Measurements from ENCODE around the gene AATK. TPM values are rescaled to one million over a fixed set of nuclear protein-coding genes. Genes with fewer than 3 reads are reported as not detected.

AATK gene
- total RNA-seq, 1 experiment from 2014 or later: not detected

- peaks cover 75% of the 10 kb centered on the region for H3K27me3 Mint-ChIP-seq (ENCODE audit: unreplicated experiment)
- no peaks in the 10 kb centered on the region for H3K9me3 Mint-ChIP-seq (ENCODE audit: low read depth, unreplicated experiment)
- no peaks in the 10 kb centered on the region for H3K36me3 Mint-ChIP-seq (ENCODE audit: insufficient read depth, unreplicated experiment)
- CTCF ChIA-PET: no interaction called here
- intact Hi-C loops (cut with micrococcal nuclease; ENCODE audit: unreplicated experiment): no loop called here
- H3K4me3 Mint-ChIP-seq (ENCODE audit: low read depth, unreplicated experiment): no peak overlapping the region
- H3K4me1 Mint-ChIP-seq (ENCODE audit: low read depth, unreplicated experiment): no peaks in the 10 kb centered on the region
- no peak overlapping the region for H3K27ac Mint-ChIP-seq (ENCODE audit: unreplicated experiment)
- DNase-seq: no peak
- no peak for TF ChIP-seq CTCF (IDR thresholded peaks at IDR 0.05; ENCODE audit: unreplicated experiment)
- no TSS peak for BruUV-seq (replicated peaks)
These were observed 5.7 kb downstream of the AATK start for GRCh38 chr17:81160306-81160705.

GRCh38 chr17:81159611-81160265, 6.3 kb downstream of the AATK start:
- no peak for TF ChIP-seq CTCF (IDR thresholded peaks at IDR 0.05; ENCODE audit: unreplicated experiment)

GRCh38 chr17:81158688-81159590, 7.1 kb downstream of the AATK start:
- H3K4me3 Mint-ChIP-seq (ENCODE audit: low read depth, unreplicated experiment): no peak overlapping the region
- no peaks in the 10 kb centered on the region for H3K9me3 Mint-ChIP-seq (ENCODE audit: low read depth, unreplicated experiment)
- no TSS peak for BruUV-seq (replicated peaks)
- TF ChIP-seq CTCF (IDR thresholded peaks at IDR 0.05; ENCODE audit: unreplicated experiment): no peak
- no peak overlapping the region for H3K27ac Mint-ChIP-seq (ENCODE audit: unreplicated experiment)
- intact Hi-C loops (cut with micrococcal nuclease; ENCODE audit: unreplicated experiment): no loop called here
- H3K36me3 Mint-ChIP-seq (ENCODE audit: insufficient read depth, unreplicated experiment): no peaks in the 10 kb centered on the region
- CTCF ChIA-PET: no interaction called here
- peaks cover 62% of the 10 kb centered on the region for H3K27me3 Mint-ChIP-seq (ENCODE audit: unreplicated experiment)
- DNase-seq: no peak
- H3K4me1 Mint-ChIP-seq (ENCODE audit: low read depth, unreplicated experiment): no peaks in the 10 kb centered on the region

More at GRCh38 chr17:81159611-81160265, 6.3 kb downstream of the AATK start:
- intact Hi-C loops (cut with micrococcal nuclease; ENCODE audit: unreplicated experiment): no loop called here
- CTCF ChIA-PET: no interaction called here
- Mint-ChIP-seq H3K27me3 (ENCODE audit: unreplicated experiment) (peaks cover 69% of the 10 kb centered on the region), H3K9me3 (ENCODE audit: low read depth, unreplicated experiment) (no peaks in the 10 kb centered on the region), H3K36me3 (ENCODE audit: insufficient read depth, unreplicated experiment) (no peaks in the 10 kb centered on the region), H3K4me3 (ENCODE audit: low read depth, unreplicated experiment) (no peak overlapping the region), H3K4me1 (ENCODE audit: low read depth, unreplicated experiment) (no peaks in the 10 kb centered on the region), H3K27ac (ENCODE audit: unreplicated experiment) (no peak overlapping the region)
- no peak for DNase-seq
- no TSS peak for BruUV-seq (replicated peaks)

- Mint-ChIP-seq H3K36me3 (ENCODE audit: insufficient read depth, unreplicated experiment) (no peaks in the 10 kb centered on the region), H3K27ac (ENCODE audit: unreplicated experiment) (no peak overlapping the region), H3K27me3 (ENCODE audit: unreplicated experiment) (peaks cover 62% of the 10 kb centered on the region), H3K4me1 (ENCODE audit: low read depth, unreplicated experiment) (no peaks in the 10 kb centered on the region), H3K9me3 (ENCODE audit: low read depth, unreplicated experiment) (no peaks in the 10 kb centered on the region), H3K4me3 (ENCODE audit: low read depth, unreplicated experiment) (no peak overlapping the region)
- no peak for TF ChIP-seq CTCF (IDR thresholded peaks at IDR 0.05; ENCODE audit: unreplicated experiment)
- no TSS peak for BruUV-seq (replicated peaks)
- no peak for DNase-seq
- CTCF ChIA-PET: no interaction called here
- intact Hi-C loops (cut with micrococcal nuclease; ENCODE audit: unreplicated experiment): no loop called here
These were observed 8.0 kb downstream of the AATK start for GRCh38 chr17:81157848-81158687.
